Effector memory CD4-positive, alpha-beta T cell (primary cell): ENCODE data around the gene ALDH7A1.
A peak's percentile ranks its signal among the peaks of the same experiment; 100 is the strongest.

Experiments used
- DNase-seq, 3 donors: peaks; one replicate each; pipeline ENCODE4 v3.0.0-alpha.2; 2020
- H3K27ac ChIP-seq: 2 replicates; pipeline ENCODE4 v1.7.0; 2013; ENCODE audit warnings: mild to moderate bottlenecking, low read length, moderate library complexity; ENCODE audit not compliant: insufficient read depth, poor library complexity, severe bottlenecking
- H3K27me3 ChIP-seq: replicated peaks from 2 replicates; pipeline ENCODE4 v1.7.0; 2013; ENCODE audit warnings: mild to moderate bottlenecking, low read length; ENCODE audit not compliant: insufficient read depth, control insufficient read depth, poor library complexity, severe bottlenecking
- H3K36me3 ChIP-seq: 2 replicates; pipeline ENCODE4 v1.7.0; 2013; ENCODE audit warnings: mild to moderate bottlenecking, low read length, moderate library complexity; ENCODE audit not compliant: control insufficient read depth, insufficient read depth
- H3K4me1 ChIP-seq: 2 replicates; pipeline ENCODE4 v1.7.0; 2013; ENCODE audit warnings: low read length, mild to moderate bottlenecking; ENCODE audit not compliant: control insufficient read depth, insufficient read depth, poor library complexity, severe bottlenecking
- H3K4me3 ChIP-seq: 2 replicates; pipeline ENCODE4 v1.7.0; 2013; ENCODE audit warnings: low read length, low read depth, mild to moderate bottlenecking; ENCODE audit not compliant: insufficient read depth, poor library complexity, severe bottlenecking
- H3K9me3 ChIP-seq: 2 replicates; pipeline ENCODE4 v1.7.0; 2013; ENCODE audit warnings: mild to moderate bottlenecking, low read length, moderate library complexity; ENCODE audit not compliant: control insufficient read depth

Gene ALDH7A1

DNA sequence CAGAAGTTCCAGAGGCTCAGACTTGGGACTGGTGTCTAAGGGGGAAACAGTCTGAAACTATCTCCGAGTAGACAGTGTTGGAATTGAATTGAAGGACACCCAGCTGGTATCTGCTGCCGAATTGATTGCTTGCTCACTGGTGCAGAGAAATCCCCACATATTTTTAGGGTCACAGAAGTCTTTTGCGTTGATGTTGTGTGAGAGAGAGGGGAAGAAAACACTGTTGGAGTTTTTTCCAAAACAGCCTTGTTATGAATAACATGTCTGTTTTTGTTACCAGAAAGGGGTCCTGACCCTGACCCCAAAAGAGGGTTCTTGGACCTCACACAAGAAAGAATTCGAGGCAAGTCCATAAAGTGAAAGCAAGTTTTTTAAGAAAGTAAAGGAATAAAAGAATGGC lies 81.3 kb downstream of the ALDH7A1 start:
- no peaks in the 10 kb centered on the region for H3K36me3 ChIP-seq
- no peaks in the 10 kb centered on the region for H3K27me3 ChIP-seq
- no peak for DNase-seq
- peaks cover 7% of the 10 kb centered on the region for H3K4me1 ChIP-seq
- H3K27ac ChIP-seq: no peak overlapping the region
- H3K4me3 ChIP-seq: no peak overlapping the region
- H3K9me3 ChIP-seq: no peaks in the 10 kb centered on the region

DNA sequence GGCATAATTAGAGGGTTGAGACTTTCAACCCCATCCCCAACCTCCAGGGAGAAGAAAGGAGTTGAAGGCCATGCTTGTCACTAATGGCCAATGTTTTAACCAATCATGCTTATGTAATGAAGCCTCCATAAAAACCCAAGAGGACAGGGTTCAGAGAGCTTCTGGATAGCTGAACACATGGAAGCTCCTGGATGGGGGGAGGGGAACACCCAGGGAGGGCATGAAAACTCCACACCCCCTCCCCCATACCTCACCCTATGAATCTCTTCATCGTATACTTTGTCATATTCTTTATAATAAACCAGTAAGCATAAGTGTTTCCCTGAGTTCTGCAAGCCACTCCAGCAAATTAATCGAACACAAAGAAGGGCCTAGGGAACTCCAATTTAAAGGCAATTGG lies 81.7 kb downstream of the ALDH7A1 start:
- H3K4me3 ChIP-seq: no peak overlapping the region
- no peak overlapping the region for H3K27ac ChIP-seq
- H3K36me3 ChIP-seq: no peaks in the 10 kb centered on the region
- no peaks in the 10 kb centered on the region for H3K9me3 ChIP-seq
- no peak for DNase-seq
- H3K27me3 ChIP-seq: no peaks in the 10 kb centered on the region
- peaks cover 11% of the 10 kb centered on the region for H3K4me1 ChIP-seq

GRCh38 chr5:126512451-126512850 lies 82.6 kb downstream of the ALDH7A1 start:
- DNase-seq: no peak
- no peak overlapping the region for H3K27ac ChIP-seq
- H3K4me3 ChIP-seq: no peak overlapping the region
- H3K4me1 ChIP-seq: peaks cover 17% of the 10 kb centered on the region
- no peaks in the 10 kb centered on the region for H3K9me3 ChIP-seq
- H3K36me3 ChIP-seq: no peaks in the 10 kb centered on the region
- H3K27me3 ChIP-seq: no peaks in the 10 kb centered on the region

DNA sequence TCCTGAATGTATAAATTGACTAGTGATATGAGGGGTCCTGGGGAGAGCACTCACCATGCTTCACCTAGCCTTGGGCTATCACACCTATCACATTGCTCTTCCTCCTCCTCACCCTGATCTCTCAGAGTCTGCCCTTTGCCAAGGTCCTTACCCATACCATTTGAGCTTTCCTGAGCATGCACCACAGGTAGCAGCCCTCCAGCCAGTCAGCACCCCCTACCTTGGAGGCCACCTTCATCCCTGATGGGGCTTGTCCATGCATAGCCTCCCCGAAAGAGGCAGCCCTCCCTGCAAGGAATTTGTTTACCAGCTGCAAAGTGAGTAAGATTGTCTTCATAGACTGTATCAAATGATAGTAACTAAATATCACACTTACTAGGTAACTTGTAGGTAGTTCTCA lies 83.1 kb downstream of the ALDH7A1 start:
- H3K27me3 ChIP-seq: no peaks in the 10 kb centered on the region
- no peak for DNase-seq

DNA sequence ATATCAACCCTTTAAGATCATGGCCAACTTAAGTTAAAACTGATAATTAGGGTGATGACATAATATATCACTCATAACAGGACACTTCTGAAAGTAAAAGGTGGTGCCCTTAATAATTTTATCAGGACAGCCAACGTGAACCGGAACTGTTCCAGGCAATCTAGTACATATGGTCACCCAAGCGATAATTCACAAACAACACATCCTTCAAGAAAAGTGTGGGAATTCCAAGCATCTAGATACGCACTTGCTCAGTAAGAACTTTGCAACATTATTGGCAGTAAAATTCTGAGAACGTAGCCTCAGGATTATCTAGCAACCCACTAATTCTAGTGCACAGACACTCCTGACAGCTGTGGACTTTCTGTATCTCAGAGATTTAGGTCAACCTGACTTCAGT lies 85.7 kb downstream of the ALDH7A1 start:
- no peak overlapping the region for H3K27ac ChIP-seq
- H3K9me3 ChIP-seq: no peaks in the 10 kb centered on the region
- no peak for DNase-seq
- H3K27me3 ChIP-seq: no peaks in the 10 kb centered on the region
- no peaks in the 10 kb centered on the region for H3K36me3 ChIP-seq
- peaks cover 17% of the 10 kb centered on the region for H3K4me1 ChIP-seq
- no peak overlapping the region for H3K4me3 ChIP-seq

More for the DNA sequence above, 83.1 kb downstream of the ALDH7A1 start:
- no peaks in the 10 kb centered on the region for H3K9me3 ChIP-seq
- H3K4me1 ChIP-seq: peaks cover 17% of the 10 kb centered on the region
- H3K36me3 ChIP-seq: no peaks in the 10 kb centered on the region
- H3K27ac ChIP-seq: no peak overlapping the region
- no peak overlapping the region for H3K4me3 ChIP-seq

- Histone ChIP-seq H3K4me3 (peak overlapping the region; percentile 14), H3K27me3 (no peaks in the 10 kb centered on the region), H3K27ac (no peak overlapping the region), H3K9me3 (no peaks in the 10 kb centered on the region), H3K36me3 (no peaks in the 10 kb centered on the region), H3K4me1 (peaks cover 17% of the 10 kb centered on the region)
- no peak for DNase-seq
Observed at GRCh38 chr5:126508962-126509279, 86.1 kb downstream of the ALDH7A1 start.

DNA sequence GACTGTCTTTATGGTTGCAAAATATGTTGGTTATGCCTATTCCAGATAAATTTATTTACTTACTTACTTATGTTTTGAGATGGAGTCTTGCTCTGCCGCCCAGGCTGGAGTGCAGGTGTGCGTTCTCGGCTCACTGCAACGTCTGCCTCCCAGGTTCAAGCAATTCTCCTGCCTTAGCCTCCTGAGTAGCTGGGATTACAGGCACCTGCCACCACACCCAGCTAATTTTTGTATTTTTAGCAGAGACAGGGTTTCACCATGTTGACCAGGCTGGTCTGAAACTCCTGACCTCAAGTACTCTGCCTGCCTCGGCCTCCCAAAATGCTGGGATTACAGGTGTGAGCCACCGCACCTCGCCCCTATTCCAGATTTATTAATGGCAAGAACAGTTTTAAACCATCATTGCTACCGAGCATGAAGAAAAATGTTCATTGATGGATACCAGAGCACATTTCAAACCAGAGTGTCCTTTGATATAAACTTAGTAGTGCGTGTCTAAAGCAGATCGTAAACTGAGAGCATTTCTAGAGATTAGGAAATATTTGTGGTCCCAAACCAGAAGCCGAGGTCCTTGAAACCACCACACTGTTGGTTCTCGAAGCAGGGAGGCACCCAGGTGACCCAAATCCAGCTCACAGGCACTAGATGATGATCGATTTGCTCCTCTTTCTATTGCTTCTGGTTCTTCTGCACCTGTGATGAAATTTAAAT lies 86.6 kb downstream of the ALDH7A1 start:
- H3K36me3 ChIP-seq: no peaks in the 10 kb centered on the region
- no peak for DNase-seq
- no peaks in the 10 kb centered on the region for H3K27me3 ChIP-seq
- peak overlapping the region; percentile 14 for H3K4me3 ChIP-seq
- H3K9me3 ChIP-seq: no peaks in the 10 kb centered on the region
- H3K27ac ChIP-seq: no peak overlapping the region
- H3K4me1 ChIP-seq: peaks cover 17% of the 10 kb centered on the region

DNA sequence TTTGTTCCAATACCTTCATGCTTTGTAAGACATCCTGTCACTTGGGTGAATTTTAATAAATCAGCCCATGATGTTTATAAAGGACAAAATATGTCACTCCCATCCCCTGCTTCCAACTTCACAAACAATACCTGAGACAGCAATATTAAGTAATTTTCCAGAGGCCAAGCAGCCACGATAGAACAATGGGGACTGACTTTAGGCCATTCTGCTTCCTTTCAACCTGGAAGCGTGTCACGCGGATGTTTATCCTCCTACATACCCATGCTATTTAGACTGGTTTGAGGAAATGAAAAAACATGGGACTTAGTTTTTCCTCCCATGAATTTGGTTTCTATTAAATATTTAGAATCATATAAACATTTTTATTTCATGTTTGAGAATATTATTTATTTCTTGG lies 88.9 kb downstream of the ALDH7A1 start:
- no peak for DNase-seq
- peaks cover 17% of the 10 kb centered on the region for H3K4me1 ChIP-seq
- H3K27me3 ChIP-seq: no peaks in the 10 kb centered on the region
- H3K4me3 ChIP-seq: no peak overlapping the region
- no peaks in the 10 kb centered on the region for H3K9me3 ChIP-seq
- no peaks in the 10 kb centered on the region for H3K36me3 ChIP-seq
- H3K27ac ChIP-seq: no peak overlapping the region

DNA sequence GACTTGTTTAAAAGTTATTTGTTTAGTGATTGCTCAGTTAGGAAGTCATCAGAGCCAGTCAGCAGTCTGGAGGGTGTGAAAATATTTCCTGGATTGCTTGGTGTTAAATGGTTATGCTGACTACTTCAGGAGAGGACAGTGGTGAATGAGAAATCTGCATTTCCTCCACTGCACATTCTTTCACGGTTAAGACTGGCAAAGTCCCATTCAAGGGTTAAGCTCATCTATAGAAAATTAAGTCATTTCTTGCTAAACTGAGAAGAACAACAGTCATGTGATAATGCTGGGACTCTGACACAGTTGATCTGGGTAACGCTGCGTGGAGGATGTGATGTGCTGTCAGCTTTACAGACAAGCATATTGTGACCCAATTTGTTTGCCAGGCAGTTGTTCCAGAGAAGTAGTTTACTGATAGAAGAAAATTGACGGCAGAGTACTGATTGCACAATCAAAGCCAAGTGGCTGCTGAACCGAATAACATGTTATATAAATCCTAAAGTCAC lies 91.4 kb downstream of the ALDH7A1 start:
- no peak overlapping the region for H3K27ac ChIP-seq
- H3K9me3 ChIP-seq: no peaks in the 10 kb centered on the region
- peak in 2 of 3 donors; percentile 8 to 19 for DNase-seq
- H3K36me3 ChIP-seq: no peaks in the 10 kb centered on the region
- H3K4me1 ChIP-seq: peaks cover 10% of the 10 kb centered on the region
- H3K27me3 ChIP-seq: no peaks in the 10 kb centered on the region
- no peak overlapping the region for H3K4me3 ChIP-seq

DNA sequence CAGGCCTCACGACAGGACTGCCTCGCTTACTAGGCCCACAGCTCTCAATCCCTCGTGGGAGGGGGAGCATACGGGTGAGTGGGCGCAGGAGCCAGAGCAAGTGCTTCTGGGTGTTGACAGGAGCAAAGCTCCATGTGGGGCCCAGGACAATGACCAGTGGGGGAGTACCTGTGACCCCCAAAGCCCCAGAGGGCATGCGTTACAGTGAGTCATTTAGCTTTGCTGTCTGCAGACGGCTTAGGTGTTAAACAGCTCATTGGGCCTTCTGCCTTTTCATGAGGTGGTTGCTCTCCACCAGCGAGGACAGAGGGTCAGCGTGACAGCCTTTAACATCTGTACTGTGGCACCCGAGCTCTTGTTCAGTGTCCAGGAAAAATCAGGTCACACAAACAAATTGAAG lies 93.6 kb downstream of the ALDH7A1 start:
- Histone ChIP-seq H3K27ac (no peak overlapping the region), H3K4me1 (no peaks in the 10 kb centered on the region), H3K4me3 (no peak overlapping the region), H3K36me3 (no peaks in the 10 kb centered on the region), H3K27me3 (no peaks in the 10 kb centered on the region), H3K9me3 (no peaks in the 10 kb centered on the region)
- no peak for DNase-seq
